Keratinocyte (primary cell): ENCODE results near the gene CLEC16A.

Experiments used
- CTCF ChIP-seq, 3 experiments: IDR thresholded peaks in 1 of 3; conservative IDR thresholded peaks in 1 of 3; optimal IDR thresholded peaks in 1 of 3; 2 replicates in 2 of 3; 3 replicates in 1 of 3; pipeline versions ENCODE3 to v1.5.1; 2011; ENCODE audit warnings: low read length in 3 of 3, mild to moderate bottlenecking in 3 of 3, moderate library complexity in 2 of 3, control low read depth in 1 of 3, inconsistent platforms in 1 of 3; ENCODE audit not compliant: insufficient read depth in 2 of 3; ENCODE audit errors: extremely low read depth in 1 of 3
- EZH2 ChIP-seq: IDR thresholded peaks from one replicate; pipeline ENCODE4 v1.6.1; 2012; ENCODE audit warnings: inconsistent platforms, mild to moderate bottlenecking, low read length, moderate library complexity

- TF ChIP-seq CTCF (optimal IDR thresholded peaks at IDR 0.05 in 1 of 3, IDR thresholded peaks at IDR 0.05 in 1 of 3, conservative IDR thresholded peaks at IDR 0.05 in 1 of 3; ENCODE audit: extremely low read depth in 1 of 3, insufficient read depth in 2 of 3, low read length in 3 of 3): no peak
- no peak for TF ChIP-seq EZH2
These were observed 21.2 kb upstream of the CLEC16A start for GRCh38 chr16:10923146-10923649.
